Adrenal gland (tissue), 12 donors: ENCODE measurements around the gene FANCL. TPM values are rescaled to one million over a fixed set of nuclear protein-coding genes. Genes with fewer than 3 reads are reported as not detected.
"Not testable (repeated sequence)": the region's sequence is repeated elsewhere in the genome, so short reads cannot be mapped to it uniquely, and the experiment has no call there.

ENCODE experiments used
- DNase-seq, 7 donors: peaks; one replicate each; pipeline ENCODE4 v3.0.0-alpha.2; 2019 to 2020
- H3K27ac ChIP-seq, 5 donors: fragments of 200-600 bp; sonication (generic) in 4 of 5; 1 replicate in 3 of 5; 2 replicates in 2 of 5; pipeline versions ENCODE4 v1.5.1 to v1.8.0; 2016 to 2020; ENCODE audit warnings: mild to moderate bottlenecking in 1 of 5
- H3K27me3 ChIP-seq: fragments of 200-600 bp; 2 replicates; pipeline ENCODE4 v1.8.0; 2021
- H3K36me3 ChIP-seq, 2 donors: fragments of 200-600 bp; replicated peaks in 1 of 2; 1 replicate in 1 of 2; 2 replicates in 1 of 2; pipeline versions ENCODE4 v1.5.1 to v1.8.0; 2018 to 2022
- H3K4me1 ChIP-seq, 2 donors: fragments of 200-600 bp; replicated peaks in 1 of 2; 1 replicate in 1 of 2; 2 replicates in 1 of 2; pipeline versions ENCODE4 v1.5.1 to v1.8.0; 2018 to 2021
- H3K4me3 ChIP-seq, 4 donors: fragments of 200-600 bp; sonication (generic) in 3 of 4; one replicate each; pipeline ENCODE4 v1.5.1; 2016 to 2018
- H3K9me3 ChIP-seq, 3 donors: fragments of 200-600 bp; sonication (generic) in 1 of 3; replicated peaks in 1 of 3; 1 replicate in 2 of 3; 2 replicates in 1 of 3; pipeline versions ENCODE4 v1.5.1 to v1.8.0; 2016 to 2021
- POLR2A ChIP-seq, 2 donors: fragments of 450-650 bp; IDR thresholded peaks; one replicate each; pipeline ENCODE4 v1.6.1; 2017; ENCODE audit warnings: antibody characterized with exemption in 2 of 2, mild to moderate bottlenecking in 2 of 2, moderate library complexity in 1 of 2
- WGBS, 4 donors: extraction: QIAGEN DNeasy Blood & Tissue Kit in 2 of 4; methylation state at CpG; one replicate each; pipeline versions ENCODE4 v1.1.5 to v1.1.7; 2013 to 2017; 5-methylcytosine and 5-hydroxymethylcytosine counted together
- intact Hi-C, 2 donors: fragments of 100-400 bp; cut with DNase I; formaldehyde crosslinking; loops; one replicate each; pipeline versions ENCODE4 v1.14.1 to v1.15.0; 2022 to 2023
- polyA plus RNA-seq, 3 donors: library from polyadenylated mRNA; stranded (reverse); fragments of 200-250 nt in 2 of 3; fragments of 350-450 nt in 1 of 3; fragmentation: Illumina TruSeq in 1 of 3; extraction: RNeasy Lipid Tissue Mini Kit (QIAGEN cat#74804) in 1 of 3; gene quantifications; one replicate each; pipeline ENCODE4 v1.2.3, GENCODE V29; 2013 to 2014
- total RNA-seq, 9 donors: library from RNA; depleted of rRNA in 4 of 9; stranded (reverse); fragments of >200 nt in 4 of 9; fragments of 120-200 nt in 1 of 9; fragmentation: NEBNext Ultra II Directional in 1 of 9; extraction: Animal tissue kit (Norgen Biotek cat#: 25700) in 1 of 9; gene quantifications; one replicate each; pipeline versions ENCODE4 v1.1.0 to v1.2.4, GENCODE V29; 2013 to 2023
- TF ChIP-seq, protein P1 (sequence below), 6 experiments: fragments of 450-650 bp in 4 of 6; fragments of 200-600 bp in 2 of 6; sonication (generic) in 1 of 6; IDR thresholded peaks; 1 replicate in 5 of 6; 2 replicates in 1 of 6; pipeline versions ENCODE4 v1.5.1 to v1.8.0; 2016 to 2021; ENCODE audit warnings: antibody characterized with exemption in 6 of 6, mild to moderate bottlenecking in 2 of 6, moderate library complexity in 1 of 6
- donor health status: healthy with polysubstance abuse.
- donor health status: Bipolar disorder and iron deficiency.
- donor health status: DM: yes; HTN: yes; CAD: no.
- donor health status: DM: no; HTN: no; CAD: no.
- donor health status: DM: no; HTN: no; CAD: no.
- donor health status: DM: yes; HTN: yes; CAD: no.

Gene FANCL
- total and polyA plus RNA-seq, 12 donors: 25.7 to 99.7 (median 55.3) TPM

DNA sequence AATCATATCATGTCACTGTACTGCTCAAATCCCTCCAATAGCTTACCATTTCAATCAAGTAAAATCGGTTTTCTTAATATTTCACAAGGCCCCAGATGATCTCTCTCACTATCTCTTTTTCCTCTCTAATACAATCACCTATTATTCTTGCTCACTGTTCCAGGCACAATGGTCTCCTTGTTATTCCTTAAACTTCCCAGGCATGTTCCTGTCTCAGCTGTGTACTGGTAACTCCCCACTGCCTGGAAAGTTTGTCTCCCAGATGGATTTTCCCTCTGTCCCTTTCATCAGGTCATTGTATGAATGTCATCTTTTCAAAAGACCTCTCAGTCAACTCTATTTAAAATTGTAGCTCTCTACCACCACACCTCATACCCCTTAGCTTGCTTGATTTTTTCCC lies 30.7 kb upstream of the FANCL start:
- no peak for TF ChIP-seq POLR2A (IDR thresholded peaks at IDR 0.05)
- TF ChIP-seq, protein P1, sequence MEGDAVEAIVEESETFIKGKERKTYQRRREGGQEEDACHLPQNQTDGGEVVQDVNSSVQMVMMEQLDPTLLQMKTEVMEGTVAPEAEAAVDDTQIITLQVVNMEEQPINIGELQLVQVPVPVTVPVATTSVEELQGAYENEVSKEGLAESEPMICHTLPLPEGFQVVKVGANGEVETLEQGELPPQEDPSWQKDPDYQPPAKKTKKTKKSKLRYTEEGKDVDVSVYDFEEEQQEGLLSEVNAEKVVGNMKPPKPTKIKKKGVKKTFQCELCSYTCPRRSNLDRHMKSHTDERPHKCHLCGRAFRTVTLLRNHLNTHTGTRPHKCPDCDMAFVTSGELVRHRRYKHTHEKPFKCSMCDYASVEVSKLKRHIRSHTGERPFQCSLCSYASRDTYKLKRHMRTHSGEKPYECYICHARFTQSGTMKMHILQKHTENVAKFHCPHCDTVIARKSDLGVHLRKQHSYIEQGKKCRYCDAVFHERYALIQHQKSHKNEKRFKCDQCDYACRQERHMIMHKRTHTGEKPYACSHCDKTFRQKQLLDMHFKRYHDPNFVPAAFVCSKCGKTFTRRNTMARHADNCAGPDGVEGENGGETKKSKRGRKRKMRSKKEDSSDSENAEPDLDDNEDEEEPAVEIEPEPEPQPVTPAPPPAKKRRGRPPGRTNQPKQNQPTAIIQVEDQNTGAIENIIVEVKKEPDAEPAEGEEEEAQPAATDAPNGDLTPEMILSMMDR (IDR thresholded peaks at IDR 0.05): no peak
- Histone ChIP-seq H3K36me3 (no peaks in the 10 kb centered on the region), H3K9me3 (no peaks in the 10 kb centered on the region), H3K4me3 (no peak overlapping the region), H3K27ac (no peak overlapping the region), H3K4me1 (no peaks in the 10 kb centered on the region), H3K27me3 (no peaks in the 10 kb centered on the region)
- no peak for DNase-seq
- intact Hi-C loops: no loop called here
- 64 to 81% (median 72%) methylated on average over 1 of the region's 1 CpG for WGBS, 4 donors

GRCh38 chr2:58268685-58269084 lies 27.6 kb upstream of the FANCL start:
- no peaks in the 10 kb centered on the region for H3K27me3 ChIP-seq
- H3K4me3 ChIP-seq: no peak overlapping the region
- intact Hi-C loops: no loop called here
- TF ChIP-seq, protein P1 (IDR thresholded peaks at IDR 0.05): no peak
- no peak for TF ChIP-seq POLR2A (IDR thresholded peaks at IDR 0.05)
- H3K36me3 ChIP-seq: no peaks in the 10 kb centered on the region
- no peak for DNase-seq
- no peak overlapping the region for H3K27ac ChIP-seq
- no peaks in the 10 kb centered on the region for H3K4me1 ChIP-seq
- H3K9me3 ChIP-seq: no peaks in the 10 kb centered on the region
- WGBS, 4 donors: 85 to 89% (median 86%) methylated on average over 4 of the region's 4 CpGs

DNA sequence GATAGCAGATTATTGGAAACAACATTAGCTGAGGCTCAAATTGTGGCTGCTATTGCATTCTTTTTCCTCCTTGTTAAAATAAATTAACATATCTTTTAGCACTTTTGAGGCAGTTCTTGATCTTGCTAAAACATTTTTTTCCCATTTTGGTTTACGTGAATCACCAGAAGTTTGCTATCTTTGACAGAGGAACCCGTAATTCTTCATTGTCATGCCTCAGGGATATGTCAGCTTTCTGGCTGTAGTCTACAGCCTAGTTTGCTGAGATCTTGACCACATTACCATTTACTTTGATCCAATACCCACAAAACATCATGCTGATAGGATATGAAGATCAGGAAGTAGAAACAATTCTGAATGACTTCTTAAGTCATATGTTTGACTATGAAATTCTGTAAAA lies 25.1 kb upstream of the FANCL start:
- H3K27me3 ChIP-seq: no peaks in the 10 kb centered on the region
- H3K36me3 ChIP-seq: no peaks in the 10 kb centered on the region
- no peak overlapping the region for H3K27ac ChIP-seq
- TF ChIP-seq, protein P1 (IDR thresholded peaks at IDR 0.05): no peak
- no peak for TF ChIP-seq POLR2A (IDR thresholded peaks at IDR 0.05)
- H3K4me3 ChIP-seq: no peak overlapping the region
- no peaks in the 10 kb centered on the region for H3K4me1 ChIP-seq
- no peaks in the 10 kb centered on the region for H3K9me3 ChIP-seq
- 59 to 92% (median 84%) methylated on average over 2 of the region's 2 CpGs for WGBS, 4 donors
- intact Hi-C loops: no loop called here
- DNase-seq: no peak

DNA sequence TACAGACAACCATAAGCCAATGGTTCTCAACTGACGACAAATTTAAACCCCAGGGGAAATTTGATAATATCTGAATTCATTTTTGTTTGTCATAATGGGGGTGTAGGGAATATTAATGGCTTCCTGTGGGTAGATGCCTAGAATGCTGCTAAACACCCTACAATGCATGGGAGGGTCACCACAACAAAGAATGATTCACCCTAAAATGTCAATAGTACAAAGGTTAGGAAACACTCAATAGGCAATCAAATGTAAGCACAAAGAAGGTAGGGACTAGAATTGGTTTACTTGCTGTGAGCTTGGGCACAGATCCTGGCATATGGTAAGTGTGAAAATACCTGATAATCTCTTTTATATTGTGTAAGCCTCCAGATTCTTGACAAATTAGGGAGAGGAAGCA lies 20.1 kb upstream of the FANCL start:
- Histone ChIP-seq H3K4me1 (no peaks in the 10 kb centered on the region), H3K27ac (no peak overlapping the region), H3K4me3 (no peak overlapping the region), H3K27me3 (no peaks in the 10 kb centered on the region), H3K9me3 (no peaks in the 10 kb centered on the region), H3K36me3 (no peaks in the 10 kb centered on the region)
- WGBS, 4 donors: 58 to 67% (median 59%) methylated on average over 1 of the region's 1 CpG
- TF ChIP-seq POLR2A (IDR thresholded peaks at IDR 0.05): no peak
- TF ChIP-seq, protein P1 (IDR thresholded peaks at IDR 0.05): no peak
- DNase-seq: no peak
- intact Hi-C loops: no loop called here

DNA sequence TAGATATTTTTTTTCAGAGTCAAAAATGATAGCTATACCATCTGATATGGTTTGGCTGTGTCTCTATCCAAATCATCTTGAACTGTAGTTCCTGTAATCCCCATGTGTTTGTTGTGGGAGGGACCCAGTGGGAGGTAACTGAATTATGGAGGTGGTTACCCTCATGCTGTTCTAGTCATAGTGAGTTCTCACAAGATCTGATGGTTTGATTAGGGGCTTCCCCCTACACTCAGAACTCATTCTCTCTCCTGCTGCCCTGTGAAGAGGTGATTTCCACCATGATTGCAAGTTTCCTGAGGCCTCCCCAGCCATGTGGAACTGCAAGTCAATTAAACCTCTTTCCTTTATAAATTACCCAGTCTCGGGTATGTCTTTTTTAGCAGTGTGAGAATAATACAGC lies 17.3 kb upstream of the FANCL start:
- H3K4me3 ChIP-seq, DNase-seq, intact Hi-C loops: not testable (repeated sequence)

GRCh38 chr2:58251331-58252201 lies 10.4 kb upstream of the FANCL start:
- intact Hi-C loops: not testable (repeated sequence)
- 93 to 97% (median 94%) methylated on average over 33 to 39 of the region's 43 CpGs for WGBS, 4 donors

More for the DNA sequence above, 17.3 kb upstream of the FANCL start:
- H3K9me3 ChIP-seq, H3K4me1 ChIP-seq, H3K36me3 ChIP-seq, H3K27ac ChIP-seq, H3K27me3 ChIP-seq: not testable (repeated sequence)
- WGBS, 4 donors: 73 to 85% (median 76%) methylated on average over 1 of the region's 1 CpG

More at GRCh38 chr2:58251331-58252201, 10.4 kb upstream of the FANCL start:
- H3K27ac ChIP-seq, H3K4me1 ChIP-seq, DNase-seq, H3K4me3 ChIP-seq, H3K9me3 ChIP-seq, H3K27me3 ChIP-seq, H3K36me3 ChIP-seq: not testable (repeated sequence)
